OCI-LY1 (cell line): ENCODE measurements around the gene CARD8.
A peak's percentile ranks its signal among the peaks of the same experiment; 100 is the strongest.

ENCODE experiments used
- H2AFZ ChIP-seq: fragments of 200-600 bp; sonication (generic), shearing (Covaris generic); 2 replicates; pipeline ENCODE4 v1.6.0; 2014; ENCODE audit warnings: antibody characterized with exemption, mild to moderate bottlenecking, low read length
- H3F3A ChIP-seq: fragments of 200-600 bp; sonication (generic), shearing (Covaris generic); 2 replicates; pipeline ENCODE4 v1.6.0; 2014; ENCODE audit warnings: mild to moderate bottlenecking, antibody characterized with exemption, low read length, moderate library complexity; ENCODE audit not compliant: insufficient read depth
- H3K27ac ChIP-seq: fragments of 200-600 bp; sonication (generic); 2 replicates; pipeline ENCODE4 v1.5.1; 2014; ENCODE audit warnings: low read length, mixed run types, mild to moderate bottlenecking, low read depth; ENCODE audit not compliant: poor library complexity, severe bottlenecking
- H3K27me3 ChIP-seq: fragments of 200-600 bp; sonication (generic); 2 replicates; pipeline ENCODE4 v1.6.0; 2014; ENCODE audit warnings: antibody characterized with exemption, mild to moderate bottlenecking, low read length, moderate library complexity; ENCODE audit not compliant: insufficient read depth
- H3K36me3 ChIP-seq: fragments of 200-600 bp; sonication (generic); 2 replicates; pipeline ENCODE4 v1.6.1; 2014; ENCODE audit warnings: mild to moderate bottlenecking, antibody characterized with exemption, low read length, moderate library complexity, mixed read lengths; ENCODE audit not compliant: insufficient read depth
- H3K4me1 ChIP-seq: fragments of 200-600 bp; sonication (generic); 2 replicates; pipeline ENCODE4 v1.5.1; 2014; ENCODE audit warnings: mild to moderate bottlenecking, low read length, moderate library complexity; ENCODE audit not compliant: insufficient read depth, severe bottlenecking
- H3K4me2 ChIP-seq: fragments of 200-600 bp; sonication (generic), shearing (Covaris generic); 2 replicates; pipeline ENCODE4 v1.6.1; 2014; ENCODE audit warnings: low read length
- H3K4me3 ChIP-seq: fragments of 200-600 bp; sonication (generic); 2 replicates; pipeline ENCODE4 v1.5.1; 2014; ENCODE audit warnings: low read length, low read depth, mild to moderate bottlenecking, mixed read lengths; ENCODE audit not compliant: poor library complexity, severe bottlenecking
- H3K79me2 ChIP-seq: fragments of 200-600 bp; shearing (Covaris generic); 2 replicates; pipeline ENCODE4 v1.6.1; 2016; ENCODE audit warnings: mixed run types, low read length, mixed read lengths; ENCODE audit not compliant: insufficient read depth
- H3K9ac ChIP-seq: fragments of 200-600 bp; sonication (generic), shearing (Covaris generic); 2 replicates; pipeline ENCODE4 v1.6.1; 2014; ENCODE audit warnings: mild to moderate bottlenecking, low read length, mixed read lengths
- H3K9me2 ChIP-seq: fragments of 200-600 bp; sonication (generic), shearing (Covaris generic); 2 replicates; pipeline ENCODE4 v1.6.1; 2014; ENCODE audit warnings: low read depth, mild to moderate bottlenecking, low read length, mixed read lengths
- H3K9me3 ChIP-seq: fragments of 200-600 bp; shearing (Covaris generic); 2 replicates; pipeline ENCODE4 v1.6.1; 2014; ENCODE audit warnings: low read length, mixed read lengths
- H4K20me1 ChIP-seq: fragments of 200-600 bp; sonication (generic), shearing (Covaris generic); 2 replicates; pipeline ENCODE4 v1.6.0; 2016; ENCODE audit warnings: mild to moderate bottlenecking, low read length; ENCODE audit not compliant: insufficient read depth
- EZH2 ChIP-seq: fragments of 200-600 bp; sonication (generic), shearing (Covaris generic); IDR thresholded peaks from 2 replicates; pipeline ENCODE4 v1.8.0; 2017; ENCODE audit warnings: borderline replicate concordance, mixed run types, mild to moderate bottlenecking, antibody characterized with exemption, low read length, moderate library complexity, mixed read lengths
- TF ChIP-seq, protein P1 (sequence below): fragments of 200-600 bp; sonication (generic), shearing (Covaris generic); IDR thresholded peaks from 2 replicates; pipeline ENCODE4 v1.5.1; 2017; ENCODE audit warnings: mild to moderate bottlenecking, antibody characterized with exemption, low read length, moderate library complexity, mixed read lengths

Gene CARD8

DNA sequence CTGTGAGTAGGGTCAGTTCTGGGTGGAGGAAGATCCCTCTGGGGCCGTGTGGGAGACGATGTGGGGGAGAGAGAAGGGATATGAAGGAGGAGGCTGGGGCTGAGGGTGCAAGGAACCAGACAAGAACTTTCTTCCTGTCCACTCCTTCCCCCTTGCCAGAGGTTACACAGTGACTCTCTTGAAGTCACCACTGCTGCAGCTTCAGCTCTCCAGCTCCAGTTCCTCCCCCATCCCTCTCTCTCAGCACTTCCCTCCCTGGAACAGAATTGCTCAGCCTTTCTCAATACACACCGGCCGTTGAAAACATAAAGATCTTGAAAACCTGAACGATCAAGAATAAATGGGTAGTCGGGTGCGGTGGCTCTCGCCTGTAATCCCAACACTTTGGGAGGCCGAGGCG is 80.1 kb downstream of the CARD8 start:
- Histone ChIP-seq H3K27ac (no peak overlapping the region), H4K20me1 (no peaks in the 10 kb centered on the region), H3K79me2 (no peaks in the 10 kb centered on the region), H3K9me3 (no peaks in the 10 kb centered on the region), H3K4me2 (no peak overlapping the region), H3K9me2 (no peaks in the 10 kb centered on the region), H3F3A (no peaks in the 10 kb centered on the region), H3K36me3 (peaks cover 18% of the 10 kb centered on the region; the same call in 1 of the 2 replicates), H3K9ac (no peak overlapping the region), H3K4me1 (peaks cover 13% of the 10 kb centered on the region), H2AFZ (no peak overlapping the region), H3K27me3 (no peaks in the 10 kb centered on the region), H3K4me3 (no peak overlapping the region)
- TF ChIP-seq, protein P1, sequence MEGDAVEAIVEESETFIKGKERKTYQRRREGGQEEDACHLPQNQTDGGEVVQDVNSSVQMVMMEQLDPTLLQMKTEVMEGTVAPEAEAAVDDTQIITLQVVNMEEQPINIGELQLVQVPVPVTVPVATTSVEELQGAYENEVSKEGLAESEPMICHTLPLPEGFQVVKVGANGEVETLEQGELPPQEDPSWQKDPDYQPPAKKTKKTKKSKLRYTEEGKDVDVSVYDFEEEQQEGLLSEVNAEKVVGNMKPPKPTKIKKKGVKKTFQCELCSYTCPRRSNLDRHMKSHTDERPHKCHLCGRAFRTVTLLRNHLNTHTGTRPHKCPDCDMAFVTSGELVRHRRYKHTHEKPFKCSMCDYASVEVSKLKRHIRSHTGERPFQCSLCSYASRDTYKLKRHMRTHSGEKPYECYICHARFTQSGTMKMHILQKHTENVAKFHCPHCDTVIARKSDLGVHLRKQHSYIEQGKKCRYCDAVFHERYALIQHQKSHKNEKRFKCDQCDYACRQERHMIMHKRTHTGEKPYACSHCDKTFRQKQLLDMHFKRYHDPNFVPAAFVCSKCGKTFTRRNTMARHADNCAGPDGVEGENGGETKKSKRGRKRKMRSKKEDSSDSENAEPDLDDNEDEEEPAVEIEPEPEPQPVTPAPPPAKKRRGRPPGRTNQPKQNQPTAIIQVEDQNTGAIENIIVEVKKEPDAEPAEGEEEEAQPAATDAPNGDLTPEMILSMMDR = no peak
- TF ChIP-seq EZH2 = no peak

- H3F3A ChIP-seq = no peaks in the 10 kb centered on the region
- no peaks in the 10 kb centered on the region for H3K9me3 ChIP-seq
- H4K20me1 ChIP-seq = no peaks in the 10 kb centered on the region
- no peaks in the 10 kb centered on the region for H3K27me3 ChIP-seq
- H3K4me2 ChIP-seq = no peak overlapping the region
- TF ChIP-seq EZH2 = no peak
- TF ChIP-seq, protein P1 = no peak
- H3K9me2 ChIP-seq = no peaks in the 10 kb centered on the region
- H3K4me1 ChIP-seq = peaks cover 13% of the 10 kb centered on the region
- no peak overlapping the region for H3K9ac ChIP-seq
- peaks cover 18% of the 10 kb centered on the region; the same call in 1 of the 2 replicates for H3K36me3 ChIP-seq
- no peak overlapping the region for H3K27ac ChIP-seq
- H3K79me2 ChIP-seq = no peaks in the 10 kb centered on the region
- no peak overlapping the region for H2AFZ ChIP-seq
- H3K4me3 ChIP-seq = no peak overlapping the region
These were observed 81.2 kb downstream of the CARD8 start for GRCh38 chr19:48174445-48175030.

DNA sequence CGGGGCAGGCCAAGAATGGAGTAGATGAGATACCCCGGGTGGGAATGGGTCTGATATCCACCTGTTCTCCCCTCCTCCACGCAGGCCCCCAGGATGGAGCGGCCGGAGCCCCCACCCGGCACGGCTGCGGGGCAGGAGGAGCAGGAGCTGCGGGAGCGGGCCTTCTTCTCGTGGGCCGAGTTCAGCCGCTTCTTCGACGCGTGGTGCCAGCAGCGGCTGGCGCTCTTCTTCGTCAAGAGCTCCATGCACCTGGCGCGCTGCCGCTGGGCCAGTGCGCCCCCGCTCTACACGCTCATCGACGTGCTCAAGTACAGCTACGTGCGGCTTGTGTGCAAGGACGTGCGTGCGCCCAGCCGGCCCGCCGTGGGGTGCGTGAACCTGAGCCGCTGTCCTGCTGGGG is 84.0 kb downstream of the CARD8 start:
- Histone ChIP-seq H2AFZ (no peak overlapping the region), H3K36me3 (peaks cover 24% of the 10 kb centered on the region; the same call in 1 of the 2 replicates), H3K9me3 (no peaks in the 10 kb centered on the region), H3K9me2 (no peaks in the 10 kb centered on the region), H3F3A (no peaks in the 10 kb centered on the region), H3K79me2 (peaks cover 24% of the 10 kb centered on the region), H3K4me1 (peaks cover 31% of the 10 kb centered on the region), H4K20me1 (no peaks in the 10 kb centered on the region), H3K9ac (peak overlapping the region; percentile 94; the same call in 1 of the 2 replicates), H3K4me2 (peak overlapping the region; percentile 97), H3K27ac (no peak overlapping the region), H3K4me3 (peak overlapping the region; percentile 96), H3K27me3 (no peaks in the 10 kb centered on the region)
- TF ChIP-seq EZH2 = no peak
- TF ChIP-seq, protein P1 = no peak
